Measurements from ENCODE around the gene CYGB. TPM values are rescaled to one million over a fixed set of nuclear protein-coding genes. Genes with fewer than 3 reads are reported as not detected.

Gene CYGB
- total and polyA plus RNA-seq, 2 of the 13 experiments (the other 11 are each of a cell fraction or from before 2014, with no cell fraction given), result 18.9 to 27.1 TPM

GRCh38 chr17:76582660-76583059, 45.2 kb upstream of the CYGB start (continued):
- TF ChIP-seq ARID5B (CRISPR knock-in tag; IDR thresholded peaks at IDR 0.05), result no peak
- TF ChIP-seq ZNF101 (CRISPR knock-in tag; IDR thresholded peaks at IDR 0.05; ENCODE audit: borderline replicate concordance, low read depth), result no peak
- no peak for TF ChIP-seq ATF7 (IDR thresholded peaks at IDR 0.05)
- TF ChIP-seq ATF7 (CRISPR knock-in tag; IDR thresholded peaks at IDR 0.05), result no peak
- TF ChIP-seq RARG (CRISPR knock-in tag; IDR thresholded peaks at IDR 0.05; ENCODE audit: low read depth), result no peak
- TF ChIP-seq ZNF773 (CRISPR knock-in tag; IDR thresholded peaks at IDR 0.05; ENCODE audit: borderline replicate concordance), result no peak
- TF ChIP-seq CEBPB (IDR thresholded peaks at IDR 0.05; ENCODE audit: borderline replicate concordance, low read depth, low read length), result no peak

- ChIA-PET POLR2A (interaction anchor here (0.9 kb wide), 1 partner anchor 15 kb away, joined by 3 read pairs; no protein-coding TSS in a partner anchor), CTCF (ENCODE audit: low intra/inter-chr PET ratio, low total read pairs) (interaction anchor here (1.3 kb wide), 1 partner anchor 24 kb away, joined by 3 read pairs; no protein-coding TSS in a partner anchor)
- no peaks in the 10 kb centered on the region for H3K9me3 ChIP-seq (ENCODE audit: low read length)
- H3K9ac ChIP-seq (ENCODE audit: insufficient read depth, low read depth, low read length), result no peak overlapping the region
- FAIRE-seq, result no peak
- H3K4me1 ChIP-seq (ENCODE audit: insufficient read depth, low read length), result peaks cover 26% of the 10 kb centered on the region
- H4K20me1 ChIP-seq (ENCODE audit: insufficient read depth, low read length), result no peaks in the 10 kb centered on the region
- intact Hi-C loops (cut with micrococcal nuclease; ENCODE audit: unreplicated experiment) (no loop called here), in situ Hi-C loops (cut with HindIII; ENCODE audit: extremely low pct_ligation_motif_present, low pct_unique_long_range_greater_than_20kb) (loop anchor here (5.0 kb wide), 1 partner anchor 36 kb away; no protein-coding TSS in a partner anchor)
- H3K27me3 ChIP-seq (ENCODE audit: control insufficient read depth in 1 of 2, insufficient read depth in 2 of 2, low read length in 2 of 2), result peaks cover 7 to 24% of the 10 kb centered on the region in 2 experiments; a peak in 4 of 5 replicates
- no peak overlapping the region for H2AFZ ChIP-seq (ENCODE audit: low read length)
- H3K4me2 ChIP-seq (ENCODE audit: low read depth, low read length), result no peak overlapping the region
- no peaks in the 10 kb centered on the region for H3K36me3 ChIP-seq (replicated peaks in 1 of 2; ENCODE audit: control insufficient read depth in 1 of 2, insufficient read depth in 2 of 2, low read length in 2 of 2)
- TF ChIP-seq ATRX (CRISPR knock-in tag; IDR thresholded peaks at IDR 0.05; ENCODE audit: borderline replicate concordance), result no peak
- no peak for TF ChIP-seq PAX8 (CRISPR knock-in tag; IDR thresholded peaks at IDR 0.05; ENCODE audit: borderline replicate concordance)
- no peak for TF ChIP-seq ZNF781 (CRISPR knock-in tag; IDR thresholded peaks at IDR 0.05; ENCODE audit: borderline replicate concordance, not compliant biosample characterization)
- no peak for TF ChIP-seq ZNF263 (CRISPR knock-in tag; IDR thresholded peaks at IDR 0.05)
- TF ChIP-seq ZSCAN5A (CRISPR knock-in tag; IDR thresholded peaks at IDR 0.05; ENCODE audit: borderline replicate concordance), result no peak
- no peak for TF ChIP-seq ZNF207 (IDR thresholded peaks at IDR 0.05; ENCODE audit: borderline replicate concordance)
- no peak for TF ChIP-seq ZNF558 (CRISPR knock-in tag; IDR thresholded peaks at IDR 0.05; ENCODE audit: borderline replicate concordance)
- TF ChIP-seq ZNF644 (CRISPR knock-in tag; IDR thresholded peaks at IDR 0.05; ENCODE audit: low read depth), result no peak
- no peak for TF ChIP-seq ZNF337 (CRISPR knock-in tag; IDR thresholded peaks at IDR 0.05; ENCODE audit: borderline replicate concordance, low read depth)
- TF ChIP-seq ZNF782 (CRISPR knock-in tag; IDR thresholded peaks at IDR 0.05; ENCODE audit: borderline replicate concordance), result no peak
- TF ChIP-seq MATR3 (CRISPR knock-in tag; IDR thresholded peaks at IDR 0.05), result no peak
- no peaks in the 10 kb centered on the region for H3K79me2 ChIP-seq (ENCODE audit: insufficient read depth, low read length)
- no peak for ATAC-seq
- H3K27ac ChIP-seq (ENCODE audit: extremely low read length, insufficient read depth, low read length), result no peak overlapping the region
- no peak overlapping the region for H3K4me3 ChIP-seq (replicated peaks in 1 of 3; ENCODE audit: insufficient read depth in 1 of 3, low read depth in 2 of 3, low read length in 3 of 3)
- no peak for DNase-seq (ENCODE audit: low spot score)
- no TSS peak for BruUV-seq (replicated peaks)
- 59% methylated on average over 4 of the region's 5 CpGs for WGBS (ENCODE audit: low lambda C conversion rate)
Measured at GRCh38 chr17:76581515-76581914, 44.0 kb upstream of the CYGB start.
